Measurements from ENCODE around the gene CCDC110. TPM values are rescaled to one million over a fixed set of nuclear protein-coding genes. Genes with fewer than 3 reads are reported as not detected.

CCDC110 gene
- polyA plus RNA-seq, 1 of the 3 experiments (the other 2 are of a cell fraction) = 0.05 TPM

DNA sequence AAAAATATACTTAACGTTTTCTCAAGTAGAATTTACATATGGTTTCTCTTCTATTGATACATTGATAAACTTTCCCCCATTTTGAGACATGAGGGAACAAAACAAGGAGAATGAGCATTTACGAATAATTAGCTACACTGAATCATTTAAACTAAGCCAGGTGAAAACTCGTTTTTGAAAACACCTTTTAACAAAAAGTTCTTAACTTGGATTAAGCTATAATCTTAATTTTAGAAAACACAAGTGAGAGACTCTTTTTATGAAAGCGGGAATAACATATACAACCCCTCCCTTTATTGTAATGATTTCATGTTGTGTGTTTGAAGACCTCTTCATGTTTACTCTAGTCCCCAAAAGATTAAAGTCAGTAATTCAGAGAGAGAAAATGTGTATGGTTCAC is 43.7 kb upstream of the CCDC110 start (continued):
- TF ChIP-seq REST (IDR thresholded peaks at IDR 0.05; ENCODE audit: low read depth, low read length) (no peak), GABPA (IDR thresholded peaks at IDR 0.05; ENCODE audit: low read depth) (no peak)

DNA sequence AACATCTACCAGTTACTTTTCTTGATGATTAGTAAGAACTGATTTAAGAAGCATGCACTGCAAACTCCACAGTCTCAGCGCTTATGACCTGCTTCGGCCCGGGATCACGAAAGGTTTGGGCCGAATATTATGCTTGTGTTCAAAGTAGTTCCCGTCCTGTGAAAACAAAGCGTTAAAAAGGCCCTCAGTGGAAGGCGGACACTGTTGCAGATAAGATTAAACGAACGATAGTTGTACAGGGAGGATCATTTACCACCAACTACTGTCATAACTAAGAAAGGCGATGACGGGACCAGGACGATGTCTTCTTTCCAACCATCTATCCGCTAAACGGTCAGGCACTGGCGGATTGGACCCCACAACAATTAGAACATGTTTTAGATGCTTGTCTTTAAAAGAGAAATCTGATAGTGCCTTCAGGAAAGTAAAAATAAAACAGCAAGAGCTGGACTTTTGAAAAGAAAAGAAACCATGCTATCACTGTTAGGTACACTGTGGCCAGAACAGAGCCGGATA is 42.7 kb upstream of the CCDC110 start:
- no peak overlapping the region for H3K9ac ChIP-seq
- ChIA-PET CTCF (interaction anchor here (1.5 to 1.6 kb wide), 2 partner anchors 28 to 83 kb away, joined by 4 read pairs; no protein-coding TSS in a partner anchor), POLR2A (no interaction called here)
- no peaks in the 10 kb centered on the region for H4K20me1 ChIP-seq (ENCODE audit: insufficient read depth)
- no peak overlapping the region for H3K4me2 ChIP-seq
- H3F3A ChIP-seq (replicated peaks; ENCODE audit: insufficient read depth) = no peaks in the 10 kb centered on the region
- H3K4me1 ChIP-seq (ENCODE audit: control insufficient read depth in 1 of 2, insufficient read depth in 2 of 2, low read depth in 1 of 2, low read length in 1 of 2) = no peaks in the 10 kb centered on the region
- WGBS (ENCODE audit: low lambda C conversion rate) = 88% methylated on average over 17 of the region's 17 CpGs
- H3K4me3 ChIP-seq (ENCODE audit: low read depth in 2 of 2, low read length in 1 of 2) = no peak overlapping the region
- H3K9me2 ChIP-seq = no peaks in the 10 kb centered on the region
- no peak overlapping the region for H3K27ac ChIP-seq (ENCODE audit: low read depth in 2 of 2, low read length in 1 of 2)
- no peaks in the 10 kb centered on the region; the same call in 1 of the 2 replicates for H3K79me2 ChIP-seq (ENCODE audit: insufficient read depth)
- H3K27me3 ChIP-seq (ENCODE audit: insufficient read depth) = no peaks in the 10 kb centered on the region
- H2AFZ ChIP-seq (ENCODE audit: low read depth) = no peak overlapping the region
- H3K9me3 ChIP-seq = no peaks in the 10 kb centered on the region
- DNase-seq = no peak
- no peaks in the 10 kb centered on the region for H3K36me3 ChIP-seq (replicated peaks in 1 of 2; ENCODE audit: control insufficient read depth in 1 of 2, insufficient read depth in 2 of 2, low read length in 1 of 2)
- no peak for TF ChIP-seq POLR2AphosphoS5 (IDR thresholded peaks at IDR 0.05; ENCODE audit: low read depth, low read length)
- TF ChIP-seq GATA2 (CRISPR knock-in tag; IDR thresholded peaks at IDR 0.05) = no peak
- no peak for TF ChIP-seq MEF2A (IDR thresholded peaks at IDR 0.05; ENCODE audit: borderline replicate concordance, low read depth)
- TF ChIP-seq TEAD4 (IDR thresholded peaks at IDR 0.05; ENCODE audit: borderline replicate concordance, insufficient read depth) = no peak
- TF ChIP-seq MAX (IDR thresholded peaks at IDR 0.05; ENCODE audit: low read depth) = no peak
- no peak for TF ChIP-seq NRF1 (IDR thresholded peaks at IDR 0.05; ENCODE audit: low read depth, low read length)
- no peak for TF ChIP-seq SIN3A (IDR thresholded peaks at IDR 0.05; ENCODE audit: borderline replicate concordance, low read depth, low read length)
- TF ChIP-seq ELF1 (IDR thresholded peaks at IDR 0.05) = no peak
- TF ChIP-seq MXI1 (IDR thresholded peaks at IDR 0.05; ENCODE audit: low read depth, low read length) = no peak
- no peak for TF ChIP-seq EP300 (IDR thresholded peaks at IDR 0.05; ENCODE audit: borderline replicate concordance in 1 of 2, low read depth in 1 of 2, low read length in 1 of 2)
- no peak for TF ChIP-seq ZBTB33 (IDR thresholded peaks at IDR 0.05; ENCODE audit: borderline replicate concordance, low read depth)
- TF ChIP-seq TCF12 (IDR thresholded peaks at IDR 0.05) = no peak
- TF ChIP-seq, protein P1, sequence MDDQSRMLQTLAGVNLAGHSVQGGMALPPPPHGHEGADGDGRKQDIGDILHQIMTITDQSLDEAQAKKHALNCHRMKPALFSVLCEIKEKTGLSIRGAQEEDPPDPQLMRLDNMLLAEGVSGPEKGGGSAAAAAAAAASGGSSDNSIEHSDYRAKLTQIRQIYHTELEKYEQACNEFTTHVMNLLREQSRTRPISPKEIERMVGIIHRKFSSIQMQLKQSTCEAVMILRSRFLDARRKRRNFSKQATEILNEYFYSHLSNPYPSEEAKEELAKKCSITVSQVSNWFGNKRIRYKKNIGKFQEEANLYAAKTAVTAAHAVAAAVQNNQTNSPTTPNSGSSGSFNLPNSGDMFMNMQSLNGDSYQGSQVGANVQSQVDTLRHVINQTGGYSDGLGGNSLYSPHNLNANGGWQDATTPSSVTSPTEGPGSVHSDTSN (IDR thresholded peaks at IDR 0.05) = no peak
- no peak for TF ChIP-seq TAF1 (IDR thresholded peaks at IDR 0.05; ENCODE audit: borderline replicate concordance, low read depth, low read length)
- TF ChIP-seq RXRA (IDR thresholded peaks at IDR 0.05; ENCODE audit: borderline replicate concordance, low read depth) = no peak
- no peak for TF ChIP-seq CTCF (IDR thresholded peaks at IDR 0.05)
- TF ChIP-seq EZH2phosphoT487 (IDR thresholded peaks at IDR 0.05; ENCODE audit: borderline replicate concordance, low read depth) = no peak
- no peak for TF ChIP-seq RCOR1 (IDR thresholded peaks at IDR 0.05; ENCODE audit: low read length)
